HCT116 (cell line): ENCODE results near the gene RASGRF2.

ENCODE experiments used
- CEBPB ChIP-seq: IDR thresholded peaks from 2 replicates; pipeline ENCODE4 v1.6.1; 2012; ENCODE audit warnings: low read depth
- CTCF ChIP-seq, 3 experiments: fragments of 200-600 bp in 1 of 3; sonication (generic) in 1 of 3; IDR thresholded peaks in 2 of 3; conservative IDR thresholded peaks in 1 of 3; 2 replicates each; pipeline ENCODE4 v1.5.1; 2012 to 2017; ENCODE audit warnings: low read depth in 2 of 3, low read length in 2 of 3, antibody characterized with exemption in 1 of 3, borderline replicate concordance in 1 of 3, control low read depth in 1 of 3, mild to moderate bottlenecking in 1 of 3, mixed read lengths in 1 of 3, mixed run types in 1 of 3, moderate library complexity in 1 of 3; ENCODE audit not compliant: insufficient read depth in 1 of 3
- EZH2 ChIP-seq: fragments of 200-600 bp; sonication (generic); IDR thresholded peaks from 2 replicates; pipeline ENCODE4 v1.6.1; 2017; ENCODE audit warnings: antibody characterized with exemption, mixed run types
- FOSL1 ChIP-seq: IDR thresholded peaks from 2 replicates; pipeline ENCODE4 v1.6.1; 2012; ENCODE audit warnings: low read depth
- POLR2A ChIP-seq: IDR thresholded peaks from 2 replicates; pipeline ENCODE4 v1.7.0; 2011; ENCODE audit warnings: borderline replicate concordance; ENCODE audit not compliant: insufficient read depth, insufficient read length; ENCODE audit errors: extremely low read depth
- REST ChIP-seq: IDR thresholded peaks from 2 replicates; pipeline ENCODE4 v1.6.1; 2012; ENCODE audit warnings: low read depth
- SIN3A ChIP-seq: IDR thresholded peaks from 2 replicates; pipeline ENCODE4 v1.6.1; 2012; ENCODE audit warnings: low read depth
- SRF ChIP-seq: IDR thresholded peaks from 2 replicates; pipeline ENCODE4 v1.6.1; 2012; ENCODE audit warnings: low read depth
- YY1 ChIP-seq: IDR thresholded peaks from 2 replicates; pipeline ENCODE4 v1.6.1; 2011; ENCODE audit warnings: low read length, low read depth, moderate library complexity, mild to moderate bottlenecking; ENCODE audit not compliant: insufficient replicate concordance; ENCODE audit errors: extremely low read depth
- ZFX ChIP-seq: fragments of 450-650 bp; IDR thresholded peaks from 2 replicates; pipeline ENCODE4 v1.6.1; 2017
- ZNF274 ChIP-seq: fragments of 200-500 bp; sonication (Bioruptor generic); IDR thresholded peaks from 2 replicates; pipeline ENCODE4 v1.6.1; 2014; ENCODE audit warnings: mild to moderate bottlenecking, low read depth, low read length, inconsistent platforms
- TF ChIP-seq, protein P1 (sequence below): IDR thresholded peaks from 2 replicates; pipeline ENCODE4 v1.6.1; 2011; ENCODE audit warnings: mild to moderate bottlenecking, low read length, moderate library complexity; ENCODE audit not compliant: insufficient replicate concordance; ENCODE audit errors: extremely low read depth

- TF ChIP-seq POLR2A (no peak), CTCF (IDR thresholded peaks at IDR 0.05 in 2 of 3, conservative IDR thresholded peaks at IDR 0.05 in 1 of 3; ENCODE audit: borderline replicate concordance in 1 of 3, insufficient read depth in 1 of 3, low read depth in 2 of 3, low read length in 2 of 3) (no peak), EZH2 (no peak), CEBPB (no peak), YY1 (no peak), ZNF274 (no peak), SRF (no peak), REST (no peak), ZFX (no peak), SIN3A (no peak), FOSL1 (no peak)
- TF ChIP-seq, protein P1, sequence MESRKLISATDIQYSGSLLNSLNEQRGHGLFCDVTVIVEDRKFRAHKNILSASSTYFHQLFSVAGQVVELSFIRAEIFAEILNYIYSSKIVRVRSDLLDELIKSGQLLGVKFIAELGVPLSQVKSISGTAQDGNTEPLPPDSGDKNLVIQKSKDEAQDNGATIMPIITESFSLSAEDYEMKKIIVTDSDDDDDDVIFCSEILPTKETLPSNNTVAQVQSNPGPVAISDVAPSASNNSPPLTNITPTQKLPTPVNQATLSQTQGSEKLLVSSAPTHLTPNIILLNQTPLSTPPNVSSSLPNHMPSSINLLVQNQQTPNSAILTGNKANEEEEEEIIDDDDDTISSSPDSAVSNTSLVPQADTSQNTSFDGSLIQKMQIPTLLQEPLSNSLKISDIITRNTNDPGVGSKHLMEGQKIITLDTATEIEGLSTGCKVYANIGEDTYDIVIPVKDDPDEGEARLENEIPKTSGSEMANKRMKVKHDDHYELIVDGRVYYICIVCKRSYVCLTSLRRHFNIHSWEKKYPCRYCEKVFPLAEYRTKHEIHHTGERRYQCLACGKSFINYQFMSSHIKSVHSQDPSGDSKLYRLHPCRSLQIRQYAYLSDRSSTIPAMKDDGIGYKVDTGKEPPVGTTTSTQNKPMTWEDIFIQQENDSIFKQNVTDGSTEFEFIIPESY, result no peak
Observed at GRCh38 chr5:81014348-81014747, 54.2 kb downstream of the RASGRF2 start.
